Suppressor macrophage treated with lipopolysaccharide for 4 hours (primary cell): Measurements from ENCODE around the gene SULT1B1.

ENCODE experiments used
- DNase-seq: peaks from one replicate; pipeline ENCODE4 v3.0.0-alpha.2; 2020

Gene SULT1B1

DNA sequence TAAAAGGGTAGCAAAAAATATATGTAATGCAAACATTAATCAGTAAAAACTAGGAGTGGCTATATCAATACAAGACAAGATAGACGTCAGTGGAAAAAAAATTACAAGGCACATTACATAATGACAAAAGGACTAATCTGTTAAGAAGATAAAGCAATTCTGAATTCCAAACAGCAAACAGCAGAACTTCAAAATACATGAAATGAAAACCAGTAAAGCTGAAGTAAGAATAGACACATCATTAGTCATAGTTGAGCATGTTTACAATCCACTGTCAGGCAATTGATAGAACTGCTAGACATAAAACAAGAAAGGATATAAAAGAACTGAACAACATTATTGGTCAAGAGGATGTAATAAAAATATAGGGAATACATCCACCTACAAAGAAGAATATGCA is 12.2 kb downstream of the SULT1B1 start:
- DNase-seq: peak; percentile 37

DNA sequence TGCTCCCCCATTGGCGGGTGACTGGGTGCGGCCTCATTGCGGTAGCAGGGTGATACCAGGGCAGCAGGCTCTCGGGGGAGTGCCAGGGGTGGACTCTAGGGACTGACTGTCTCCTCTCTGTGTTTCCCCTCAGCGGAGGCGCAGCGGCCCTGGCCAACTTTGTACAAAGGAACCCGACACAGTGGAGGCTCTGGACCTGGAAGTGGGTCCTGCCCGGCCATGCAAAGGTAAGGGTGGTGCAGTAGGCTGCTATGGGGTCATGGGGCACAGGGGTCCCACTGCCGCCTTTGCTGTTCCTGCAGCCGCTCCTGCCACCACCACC is 16.3 kb downstream of the SULT1B1 start:
- DNase-seq: no peak

DNA sequence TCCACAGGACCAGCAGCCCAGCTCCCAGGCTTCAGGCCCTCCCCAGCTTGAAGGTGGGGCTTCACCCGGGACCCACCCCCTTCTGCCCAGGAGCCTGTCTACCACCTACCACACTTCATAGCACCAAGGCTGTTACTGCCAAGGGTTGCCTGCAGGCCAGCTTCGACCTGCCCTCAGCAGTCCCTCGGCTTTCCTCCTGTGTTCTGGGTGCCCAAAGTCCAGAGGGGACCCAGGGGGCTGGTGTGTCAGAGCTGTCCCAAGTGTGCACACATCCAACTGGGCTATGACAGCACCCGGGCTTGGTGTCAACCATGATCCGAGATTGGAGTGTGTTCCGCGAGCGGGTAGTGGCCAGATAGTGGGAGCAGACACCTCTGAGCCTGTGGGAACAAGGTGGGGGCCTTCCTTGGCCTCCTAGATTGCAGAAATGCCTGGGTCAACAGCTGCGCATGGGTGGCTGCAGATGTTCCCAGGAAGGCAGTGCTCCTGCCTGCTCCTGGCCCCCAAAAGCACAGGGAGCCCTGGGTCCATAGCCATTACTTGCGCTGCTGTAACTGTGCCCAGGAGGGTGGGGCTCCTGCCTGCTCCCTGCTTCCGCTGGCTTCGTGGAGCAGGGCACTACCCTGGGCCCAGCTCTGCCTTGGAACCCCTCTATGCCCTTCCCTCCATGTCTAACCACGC is 16.8 kb downstream of the SULT1B1 start:
- DNase-seq: no peak

DNA sequence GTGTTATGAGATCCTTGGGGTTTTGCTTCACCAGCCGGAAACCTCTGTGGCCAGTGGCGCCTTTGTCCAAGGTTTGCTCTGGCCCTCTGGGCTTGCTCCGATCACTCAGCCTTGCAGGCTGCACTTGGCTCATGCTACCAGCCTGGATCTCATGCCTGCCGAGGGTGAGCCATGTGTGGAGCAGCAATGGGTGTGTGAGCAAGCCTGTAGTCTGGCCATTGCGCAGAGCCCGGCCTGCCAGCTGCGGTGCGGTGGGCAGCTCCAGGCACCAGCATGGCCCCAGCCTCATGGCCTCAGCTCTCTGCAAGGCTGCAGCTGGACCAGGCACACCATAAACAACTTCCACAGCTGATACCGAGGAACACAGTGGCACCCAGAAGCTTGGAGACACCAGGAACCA is 17.8 kb downstream of the SULT1B1 start:
- DNase-seq: no peak

DNA sequence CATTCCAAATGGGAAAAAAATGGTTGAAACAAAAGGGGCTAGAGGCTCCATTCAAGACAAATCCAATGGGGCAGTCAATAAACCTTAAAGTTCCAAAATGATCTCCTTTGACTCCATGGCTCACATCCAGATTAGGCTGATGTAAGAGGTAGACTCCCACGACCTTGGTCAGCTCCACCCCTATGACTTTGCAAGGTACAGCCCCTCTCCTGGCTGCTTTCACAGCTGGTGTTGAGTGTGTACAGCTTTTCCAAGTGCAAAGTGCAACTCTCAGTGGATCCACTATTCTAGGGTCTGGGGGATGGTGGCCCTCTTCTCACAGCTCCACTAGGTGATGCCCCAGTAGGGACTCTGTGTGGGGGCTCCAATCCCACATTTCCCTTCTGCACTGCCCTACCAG is 21.5 kb downstream of the SULT1B1 start:
- DNase-seq: no peak

DNA sequence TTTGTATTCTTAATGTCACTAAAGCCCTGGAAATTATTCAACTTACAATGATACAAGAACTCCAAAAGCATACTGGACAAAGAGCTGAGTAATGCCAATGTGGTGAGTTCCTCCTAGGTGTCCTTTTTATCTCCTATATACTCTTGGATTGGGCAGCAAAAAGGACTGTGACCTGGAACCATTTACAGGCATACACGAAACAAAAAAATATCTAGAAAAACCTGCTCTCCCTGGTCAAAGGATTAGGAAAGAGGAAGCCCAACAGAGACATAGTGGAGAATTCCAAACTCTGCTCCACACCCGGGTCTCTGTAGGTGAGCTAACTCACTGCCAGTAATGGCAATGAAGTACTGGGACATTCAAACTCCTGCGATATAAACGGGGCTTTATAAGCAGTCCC is 25.3 kb downstream of the SULT1B1 start:
- DNase-seq: no peak

DNA sequence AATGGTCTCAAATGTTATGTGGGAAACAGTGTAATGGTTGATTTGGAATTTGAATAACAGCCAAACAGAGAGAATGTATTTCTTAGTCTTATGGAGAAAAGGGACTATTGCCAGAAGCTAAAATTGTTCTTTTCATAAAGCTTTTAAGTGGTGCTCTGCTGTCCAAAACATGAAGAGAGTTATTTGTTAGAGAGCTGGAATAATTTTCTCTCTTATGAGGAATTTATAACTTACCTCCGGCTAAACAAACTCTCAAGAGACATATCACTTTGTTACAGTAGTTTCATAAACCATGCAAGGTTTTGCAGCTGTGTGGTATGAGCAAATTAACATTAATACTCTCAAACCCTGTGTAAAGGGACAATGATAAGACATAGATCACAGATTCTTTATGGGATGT is 28.6 kb downstream of the SULT1B1 start:
- no peak for DNase-seq

DNA sequence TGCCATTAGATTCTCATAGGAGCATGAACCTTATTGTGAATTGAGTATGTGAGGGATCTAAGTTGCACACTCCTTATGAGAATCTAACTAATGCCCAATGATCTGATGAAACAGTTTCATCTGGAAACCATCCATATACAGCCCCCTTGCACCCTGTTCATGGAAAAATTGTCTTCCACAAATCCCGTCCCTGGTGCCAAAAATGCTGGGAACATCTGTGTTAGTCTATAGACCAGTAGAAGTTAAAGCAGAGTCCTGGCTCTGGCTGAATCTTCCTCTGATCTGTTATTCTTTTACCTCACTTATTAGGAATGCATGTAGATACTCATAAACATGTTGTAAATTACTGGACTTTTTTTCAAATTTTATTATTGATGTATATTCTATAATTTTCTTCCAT is 29.2 kb downstream of the SULT1B1 start:
- DNase-seq: no peak

DNA sequence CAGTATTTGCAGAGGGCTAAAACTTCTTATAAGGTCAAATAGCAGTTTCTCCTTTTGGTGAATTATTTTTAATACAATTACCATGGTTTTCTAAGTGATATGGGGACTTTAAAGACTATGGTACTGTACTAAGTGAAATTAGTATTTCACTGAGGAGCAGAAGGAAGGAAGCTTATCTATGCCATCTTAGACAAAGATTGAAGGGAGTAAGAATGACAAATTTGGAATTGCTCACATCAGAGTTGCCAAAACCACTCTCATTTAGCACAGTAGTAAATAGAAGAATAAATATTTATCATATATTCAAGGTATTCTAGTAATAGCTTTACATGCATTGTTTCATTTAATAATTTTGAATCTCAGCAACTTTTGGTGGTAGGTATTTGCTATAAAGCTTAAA is 30.4 kb downstream of the SULT1B1 start:
- DNase-seq: no peak

DNA sequence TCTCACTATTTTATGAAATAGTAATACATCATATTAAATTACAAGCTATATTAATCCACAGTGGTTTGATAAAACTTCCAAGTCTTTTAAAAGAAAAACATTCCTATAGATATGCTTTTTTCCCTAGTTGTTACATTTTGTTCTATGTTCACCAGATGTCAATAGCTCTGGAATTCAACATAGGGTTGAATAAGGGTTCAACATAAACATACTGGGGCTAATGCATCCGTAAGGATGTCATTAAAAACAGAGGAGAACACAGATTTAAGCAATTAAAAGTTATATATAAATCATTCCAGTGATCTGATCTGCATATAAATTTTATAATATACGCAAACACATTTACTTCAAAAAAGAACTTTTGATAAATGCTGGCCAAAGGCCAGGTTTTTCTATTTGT is 32.5 kb downstream of the SULT1B1 start:
- DNase-seq: no peak

DNA sequence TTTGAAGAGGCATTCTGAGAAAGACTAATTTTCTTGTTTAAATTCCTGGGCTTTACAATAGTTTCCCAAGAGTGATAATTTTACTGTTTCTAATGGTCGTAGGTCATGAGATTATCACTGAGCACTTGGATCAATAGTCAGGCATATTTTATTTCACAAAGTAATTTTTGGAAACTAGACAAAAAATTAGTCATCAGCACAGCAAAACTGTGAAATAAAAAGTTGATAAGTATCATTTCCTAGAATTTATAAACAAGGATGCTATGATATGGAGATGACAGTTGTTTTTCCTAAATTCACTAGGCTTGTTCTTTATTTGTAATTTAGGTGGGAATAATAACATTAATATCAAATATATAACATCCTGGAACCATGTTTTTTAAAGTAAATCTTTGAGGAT is 33.0 kb downstream of the SULT1B1 start:
- no peak for DNase-seq

DNA sequence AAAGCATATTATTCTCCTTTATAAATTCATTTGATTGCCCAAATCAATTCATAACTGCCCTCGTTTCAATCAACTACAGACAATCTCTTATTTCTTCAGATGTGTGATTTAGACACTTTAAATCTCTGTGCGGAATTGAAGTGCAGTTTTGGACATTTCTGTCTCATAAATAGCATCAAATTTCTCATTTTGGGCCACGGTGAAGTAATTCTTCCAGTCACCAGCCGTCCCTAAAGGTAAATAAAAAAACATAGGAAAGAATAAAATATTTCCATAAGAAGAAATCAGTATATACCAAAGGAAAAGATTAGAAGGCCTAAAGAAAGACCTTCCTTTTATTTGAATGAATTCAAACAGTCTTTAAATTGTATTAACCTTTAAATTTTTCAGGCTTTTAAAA is 33.4 kb downstream of the SULT1B1 start:
- DNase-seq: no peak

DNA sequence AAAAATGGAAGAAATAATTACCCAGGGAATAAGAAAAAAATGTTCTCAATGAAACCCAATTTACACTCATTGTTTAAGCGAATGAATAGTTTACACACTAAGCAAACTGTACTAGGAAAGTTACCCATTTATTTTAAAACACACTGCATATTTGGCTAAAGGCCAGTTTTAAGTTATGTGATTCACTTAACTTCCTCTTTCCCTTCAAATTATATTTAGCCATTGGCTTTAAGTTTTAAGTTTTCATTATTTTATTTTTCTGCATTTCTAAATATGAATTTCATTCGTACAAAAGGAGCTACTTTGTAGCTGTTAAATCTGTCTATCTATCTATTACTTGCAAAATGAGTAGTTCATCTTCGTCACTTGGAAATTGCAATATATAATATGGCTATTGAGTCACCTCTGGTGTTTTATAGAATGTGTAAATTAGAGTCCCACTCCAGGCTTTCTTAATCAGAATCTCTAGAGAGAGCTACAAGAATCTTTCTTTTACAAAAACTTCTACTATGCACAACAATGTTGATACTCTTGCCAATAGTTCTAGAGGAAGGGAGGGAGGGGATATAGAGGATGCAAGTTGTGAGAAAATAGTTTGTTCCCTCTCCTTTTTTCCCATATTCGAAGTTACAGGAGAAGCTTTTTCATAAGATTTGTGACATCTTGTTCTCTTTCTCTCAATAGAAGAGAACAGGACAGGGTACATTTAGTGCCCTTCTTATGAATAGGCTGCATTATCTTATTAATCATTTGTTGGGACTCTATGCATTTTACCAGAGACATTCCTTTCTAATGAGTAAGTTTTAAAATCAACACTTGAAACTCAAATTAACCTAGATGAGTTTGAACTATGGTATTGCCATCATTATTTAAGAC is 41.8 kb downstream of the SULT1B1 start:
- DNase-seq: peak; percentile 58

DNA sequence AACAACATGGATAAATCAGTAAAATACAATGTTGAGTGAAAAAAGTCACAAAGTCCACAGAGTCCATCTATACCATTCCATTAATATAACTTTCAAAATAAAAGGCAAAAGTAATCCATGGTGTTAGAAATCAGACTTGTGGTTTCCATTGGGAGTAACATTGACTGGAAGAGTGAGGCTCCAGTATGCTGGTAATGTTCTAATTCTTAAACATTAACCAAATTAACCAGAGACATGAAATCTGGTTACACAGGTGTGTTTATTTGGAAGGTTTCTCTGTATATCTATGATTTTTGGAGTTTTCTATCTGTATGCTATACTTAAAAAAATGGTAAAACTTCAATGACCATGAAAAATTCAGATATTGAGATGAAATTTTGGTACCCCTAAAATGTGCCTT is 42.6 kb downstream of the SULT1B1 start:
- no peak for DNase-seq

DNA sequence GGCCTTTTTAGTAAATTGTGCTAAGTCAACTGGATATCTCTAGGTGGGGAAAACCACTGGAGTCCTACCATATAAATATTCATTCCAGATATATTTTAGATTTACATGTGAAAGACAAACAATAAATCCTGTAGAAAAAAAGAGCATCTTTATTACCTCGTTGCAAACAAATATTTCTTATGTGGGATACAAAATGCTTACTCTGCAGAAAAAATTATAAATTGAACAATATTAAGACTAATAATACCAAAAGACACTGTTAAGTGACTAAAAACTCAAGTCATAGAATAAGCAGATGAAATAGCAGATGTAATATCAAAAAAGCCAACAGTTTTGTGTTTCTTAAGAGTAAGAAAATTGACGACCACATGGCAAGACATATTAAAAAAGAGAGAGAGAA is 43.8 kb downstream of the SULT1B1 start:
- no peak for DNase-seq

DNA sequence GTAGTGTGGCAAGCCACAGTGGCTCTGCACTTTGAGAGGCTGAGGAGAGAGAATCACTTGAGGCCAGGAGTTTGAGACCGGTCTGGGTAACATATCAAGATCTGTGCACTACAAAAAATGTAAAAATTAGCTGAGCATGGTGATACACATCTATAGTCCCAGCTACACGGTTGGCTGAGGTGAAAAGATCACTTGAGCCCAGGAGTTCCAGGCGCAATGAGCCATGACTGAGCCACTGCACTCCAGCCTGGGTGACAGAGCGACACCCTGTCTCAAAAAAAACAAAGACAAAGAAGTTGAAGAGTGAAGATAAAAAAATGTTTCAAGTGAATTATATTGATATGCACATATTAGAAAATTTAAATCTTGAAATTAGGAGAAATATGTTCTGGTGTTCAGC is 46.3 kb downstream of the SULT1B1 start:
- DNase-seq: no peak

DNA sequence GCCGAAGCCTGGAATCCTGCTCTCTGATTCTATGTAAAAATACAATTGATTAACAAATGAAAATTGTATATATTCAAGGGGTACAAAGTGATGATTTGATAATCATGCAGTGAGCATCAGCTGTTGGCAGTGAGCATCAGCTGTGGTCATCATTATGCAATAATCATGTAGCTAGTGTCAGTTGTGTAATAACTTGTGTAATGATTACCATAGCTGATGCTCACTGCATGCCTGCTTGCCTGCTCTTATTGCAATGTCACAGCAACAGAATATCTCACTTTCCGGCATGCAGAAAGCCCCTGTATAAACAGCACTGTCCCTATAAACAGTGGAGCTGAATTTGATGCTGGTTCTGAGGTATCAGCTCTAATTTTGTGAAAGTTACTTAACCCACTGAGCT is 46.8 kb downstream of the SULT1B1 start:
- peak; percentile 81 for DNase-seq

DNA sequence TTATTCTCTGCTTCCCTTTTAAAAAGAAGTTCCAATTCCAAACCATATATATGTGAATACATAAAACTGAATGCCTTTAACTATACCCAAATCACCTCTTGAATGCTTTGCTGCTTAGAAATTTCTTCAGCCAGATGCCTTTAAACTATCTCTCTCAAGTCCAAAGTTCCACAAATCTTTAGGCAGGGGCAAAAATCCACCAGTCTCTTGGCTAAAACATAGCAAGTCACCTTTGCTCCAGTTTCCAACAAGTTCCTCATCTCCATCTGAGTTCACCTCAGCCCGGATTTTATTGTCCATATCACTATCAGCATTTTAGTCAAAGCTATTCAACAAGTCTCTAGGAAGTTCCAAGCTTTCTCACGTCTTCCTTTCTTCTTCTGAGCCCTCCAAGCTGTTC is 49.8 kb downstream of the SULT1B1 start:
- DNase-seq: no peak

DNA sequence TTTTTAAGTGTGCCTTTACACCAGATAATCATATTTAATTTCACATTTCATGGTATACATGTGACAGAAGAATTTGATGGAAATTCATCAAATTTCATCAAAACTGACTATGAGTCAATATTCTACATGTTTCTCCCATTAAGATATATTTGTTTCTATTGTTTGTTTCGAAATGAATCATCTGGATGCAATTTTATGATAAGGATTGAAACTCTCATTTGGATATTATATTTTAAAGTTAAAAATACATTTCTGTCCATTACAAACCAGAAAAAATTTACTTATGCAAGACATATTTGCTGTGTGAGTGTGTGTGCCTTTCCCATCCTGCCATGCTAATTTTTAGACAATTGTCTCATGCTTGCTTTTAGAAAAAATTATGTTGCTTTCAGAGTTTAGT is 52.2 kb downstream of the SULT1B1 start:
- DNase-seq: no peak

DNA sequence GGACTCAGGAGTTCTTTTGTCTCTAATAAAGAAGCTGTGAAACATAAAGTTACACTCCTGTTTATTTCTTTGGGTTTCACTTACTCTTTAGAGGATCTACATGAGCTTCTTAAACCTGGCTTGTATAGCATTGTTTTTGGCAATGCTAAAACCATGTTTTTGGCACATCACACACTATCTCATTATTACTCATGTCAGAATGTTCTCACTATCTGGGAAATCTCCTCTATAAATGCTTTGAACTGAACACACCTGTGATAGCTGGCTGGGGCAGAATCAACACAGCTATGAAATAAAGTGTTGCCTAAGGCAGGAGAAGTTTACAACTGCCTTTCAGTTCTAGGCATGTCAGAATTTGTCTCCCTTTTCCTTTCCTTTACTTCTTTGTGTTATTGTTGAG is 52.6 kb downstream of the SULT1B1 start:
- DNase-seq: no peak

DNA sequence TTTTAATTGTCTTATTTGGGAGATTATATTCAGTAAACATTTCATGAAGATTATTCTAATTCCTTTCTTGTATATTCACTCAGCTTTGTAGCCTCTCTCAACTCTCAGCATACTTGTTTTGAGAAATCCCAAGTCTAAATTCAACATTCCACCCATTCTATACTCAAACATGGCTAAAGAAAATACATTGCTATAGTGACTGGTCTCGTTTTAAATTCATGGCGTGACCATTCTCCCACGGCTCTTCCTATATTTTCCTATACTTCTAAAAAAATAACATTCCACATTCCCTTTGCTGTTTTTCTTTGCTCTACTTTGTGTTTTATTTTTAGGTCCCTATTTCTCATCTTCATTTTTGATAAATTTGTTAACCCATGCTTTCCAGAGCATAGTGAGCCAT is 58.2 kb downstream of the SULT1B1 start:
- DNase-seq: no peak

DNA sequence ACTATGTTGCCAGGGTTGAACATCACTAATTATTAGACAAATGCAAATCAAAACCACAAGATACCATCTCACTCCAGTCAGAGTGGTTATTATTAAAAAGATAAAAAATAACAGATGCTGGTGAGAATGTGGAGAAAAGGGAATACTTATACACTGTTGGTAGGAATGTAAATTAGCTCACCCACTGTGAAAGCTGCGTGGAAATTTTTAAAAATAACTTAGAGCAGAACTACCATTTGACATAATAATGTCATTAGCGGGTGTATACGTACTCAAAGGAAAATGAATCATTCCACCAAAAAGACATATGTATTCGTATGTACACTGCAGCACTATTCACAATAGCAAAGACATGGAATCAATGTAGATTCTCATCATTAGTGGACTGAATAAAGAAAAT is 58.7 kb downstream of the SULT1B1 start:
- DNase-seq: no peak

DNA sequence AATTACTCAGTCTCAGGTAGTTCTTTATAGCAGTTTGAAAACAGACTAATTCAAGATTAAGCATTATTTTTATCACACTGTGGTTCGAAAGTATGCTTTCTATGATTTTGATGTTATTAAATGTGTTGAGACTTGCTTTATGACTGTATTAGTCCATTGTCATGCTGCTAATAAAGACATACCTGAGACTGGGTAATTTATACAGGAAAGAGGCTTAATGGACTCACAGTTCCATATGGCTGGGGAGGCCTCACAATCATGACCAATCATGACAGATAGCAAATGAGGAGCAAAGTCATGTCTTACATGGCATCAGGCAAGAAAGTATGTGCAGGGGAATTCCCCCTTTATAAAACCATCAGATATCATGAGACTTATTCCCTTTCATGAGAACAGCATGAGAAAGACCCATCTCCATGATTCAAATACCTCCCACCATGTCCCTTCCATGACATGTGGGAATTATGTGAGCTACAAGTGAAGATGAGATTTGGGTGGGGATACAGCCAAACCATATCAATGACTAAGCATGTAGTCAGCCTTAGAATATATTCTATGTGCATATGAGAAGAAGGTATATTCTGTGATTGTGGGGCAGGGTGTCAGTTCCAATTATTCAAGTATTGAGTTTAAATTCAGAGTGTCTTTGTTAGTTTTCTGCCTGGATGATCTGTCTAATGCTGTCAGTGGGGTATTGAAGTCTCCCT is 62.7 kb downstream of the SULT1B1 start:
- DNase-seq: no peak

DNA sequence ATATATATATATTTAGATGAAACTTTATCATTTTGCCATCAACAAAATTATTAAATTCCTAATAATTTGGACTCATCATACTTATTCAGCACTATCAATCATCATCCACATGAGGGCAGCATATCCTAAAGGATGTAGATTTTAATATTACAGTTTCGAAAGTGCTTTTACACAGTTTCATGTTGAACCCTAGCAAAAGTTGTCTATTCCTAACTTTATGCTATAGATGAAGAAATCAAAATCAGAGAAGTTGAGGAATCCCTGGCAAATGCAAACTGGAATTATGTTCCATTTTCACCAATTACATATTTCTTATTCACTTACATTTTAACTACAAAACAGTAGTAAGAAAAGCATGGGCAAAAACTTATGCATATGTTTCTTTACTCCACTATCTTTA is 70.8 kb downstream of the SULT1B1 start:
- DNase-seq: peak; percentile 68
